ENCODE data around the gene KCNAB2. TPM values are rescaled to one million over a fixed set of nuclear protein-coding genes. Genes with fewer than 3 reads are reported as not detected.
"Not testable (repeated sequence)": the region's sequence is repeated elsewhere in the genome, so short reads cannot be mapped to it uniquely, and the experiment has no call there.

Gene KCNAB2
- total and polyA plus RNA-seq, 2 experiments from 2014 or later: 3.1 to 3.5 TPM

- Histone ChIP-seq H3K4me3 (no peak overlapping the region), H3K4me2 (no peak overlapping the region), H3K36me3 (replicated peaks; ENCODE audit: insufficient read depth, low read depth) (no peaks in the 10 kb centered on the region), H3K9me3 (ENCODE audit: low read depth) (no peaks in the 10 kb centered on the region), H3K79me2 (no peaks in the 10 kb centered on the region), H3K4me1 (ENCODE audit: insufficient read depth) (no peaks in the 10 kb centered on the region), H2AFZ (no peak overlapping the region), H4K20me1 (ENCODE audit: insufficient read depth, poor library complexity, severe bottlenecking) (no peaks in the 10 kb centered on the region), H3K27ac (no peak overlapping the region), H3K27me3 (no peaks in the 10 kb centered on the region), H3K9me2 (replicated peaks; ENCODE audit: insufficient read depth) (no peaks in the 10 kb centered on the region)
- WGBS (ENCODE audit: low lambda C conversion rate, missing lambda C conversion rate): 85% methylated on average over 9 of the region's 9 CpGs
- DNase-seq (ENCODE audit: low spot score): no peak
- TF ChIP-seq EZH2phosphoT487 (IDR thresholded peaks at IDR 0.05; ENCODE audit: low read depth, severe bottlenecking, unreplicated experiment) (no peak), EZH2 (IDR thresholded peaks at IDR 0.05; ENCODE audit: borderline replicate concordance) (no peak)
- TF ChIP-seq, protein P1, sequence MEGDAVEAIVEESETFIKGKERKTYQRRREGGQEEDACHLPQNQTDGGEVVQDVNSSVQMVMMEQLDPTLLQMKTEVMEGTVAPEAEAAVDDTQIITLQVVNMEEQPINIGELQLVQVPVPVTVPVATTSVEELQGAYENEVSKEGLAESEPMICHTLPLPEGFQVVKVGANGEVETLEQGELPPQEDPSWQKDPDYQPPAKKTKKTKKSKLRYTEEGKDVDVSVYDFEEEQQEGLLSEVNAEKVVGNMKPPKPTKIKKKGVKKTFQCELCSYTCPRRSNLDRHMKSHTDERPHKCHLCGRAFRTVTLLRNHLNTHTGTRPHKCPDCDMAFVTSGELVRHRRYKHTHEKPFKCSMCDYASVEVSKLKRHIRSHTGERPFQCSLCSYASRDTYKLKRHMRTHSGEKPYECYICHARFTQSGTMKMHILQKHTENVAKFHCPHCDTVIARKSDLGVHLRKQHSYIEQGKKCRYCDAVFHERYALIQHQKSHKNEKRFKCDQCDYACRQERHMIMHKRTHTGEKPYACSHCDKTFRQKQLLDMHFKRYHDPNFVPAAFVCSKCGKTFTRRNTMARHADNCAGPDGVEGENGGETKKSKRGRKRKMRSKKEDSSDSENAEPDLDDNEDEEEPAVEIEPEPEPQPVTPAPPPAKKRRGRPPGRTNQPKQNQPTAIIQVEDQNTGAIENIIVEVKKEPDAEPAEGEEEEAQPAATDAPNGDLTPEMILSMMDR (IDR thresholded peaks at IDR 0.05; ENCODE audit: poor library complexity): no peak
Observed at GRCh38 chr1:6057170-6057845, 11.6 kb downstream of the KCNAB2 start.

DNA sequence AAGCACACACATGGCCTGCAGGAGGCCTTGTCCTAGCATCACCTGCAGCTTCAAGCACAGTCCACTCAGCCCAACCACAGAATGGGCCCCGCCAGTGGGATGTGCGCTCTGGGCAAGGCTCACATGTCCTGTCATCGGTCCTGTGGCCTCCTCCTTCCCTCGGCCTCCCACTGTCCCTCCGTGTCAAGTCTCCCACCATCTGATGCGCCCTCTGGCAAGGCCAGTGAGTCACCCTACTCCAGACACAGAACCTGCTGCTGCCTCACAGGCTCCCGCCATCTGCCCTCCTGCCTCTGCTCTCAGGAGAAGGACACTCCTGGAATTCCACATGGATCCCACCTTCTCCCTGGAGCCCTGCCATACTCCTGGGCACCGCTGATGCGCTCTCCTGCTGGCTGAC lies 14.2 kb downstream of the KCNAB2 start:
- no peaks in the 10 kb centered on the region for H3K9me2 ChIP-seq (replicated peaks; ENCODE audit: insufficient read depth)
- H3K27ac ChIP-seq: no peak overlapping the region
- H3K4me1 ChIP-seq (ENCODE audit: insufficient read depth): no peaks in the 10 kb centered on the region
- H4K20me1 ChIP-seq (ENCODE audit: insufficient read depth, poor library complexity, severe bottlenecking): no peaks in the 10 kb centered on the region
- WGBS (ENCODE audit: low lambda C conversion rate, missing lambda C conversion rate): 89% methylated on average over 9 of the region's 9 CpGs
- H3K27me3 ChIP-seq: no peaks in the 10 kb centered on the region
- H3K9me3 ChIP-seq (ENCODE audit: low read depth): no peaks in the 10 kb centered on the region
- TF ChIP-seq EZH2phosphoT487 (IDR thresholded peaks at IDR 0.05; ENCODE audit: low read depth, severe bottlenecking, unreplicated experiment) (no peak), EZH2 (IDR thresholded peaks at IDR 0.05; ENCODE audit: borderline replicate concordance) (no peak)
- TF ChIP-seq, protein P1 (IDR thresholded peaks at IDR 0.05; ENCODE audit: poor library complexity): no peak
- no peak overlapping the region for H3K4me3 ChIP-seq
- DNase-seq (ENCODE audit: low spot score): no peak
- H3K36me3 ChIP-seq (replicated peaks; ENCODE audit: insufficient read depth, low read depth): no peaks in the 10 kb centered on the region
- H3K4me2 ChIP-seq: no peak overlapping the region
- H3K79me2 ChIP-seq: no peaks in the 10 kb centered on the region
- no peak overlapping the region for H2AFZ ChIP-seq

DNA sequence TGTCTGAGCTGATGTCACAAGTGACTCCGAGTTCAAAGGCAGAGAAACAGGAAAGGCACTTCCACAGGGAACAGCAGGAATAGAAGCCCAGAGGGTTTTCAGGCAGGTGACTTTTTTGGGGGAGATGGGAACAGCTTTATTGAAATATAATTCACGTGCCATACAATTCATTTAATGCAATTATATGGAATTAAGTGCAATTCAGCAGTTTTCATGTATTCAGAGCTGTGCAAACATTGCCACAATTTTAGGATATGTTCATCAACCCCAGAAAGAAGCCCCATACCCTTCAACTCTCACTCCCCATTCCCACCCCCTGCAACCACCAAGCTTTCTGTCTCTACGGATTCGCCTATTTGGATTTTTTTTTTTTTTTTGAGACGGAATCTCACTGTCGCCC lies 17.0 kb downstream of the KCNAB2 start:
- Histone ChIP-seq H3K79me2 (no peaks in the 10 kb centered on the region), H3K36me3 (replicated peaks; ENCODE audit: insufficient read depth, low read depth) (no peaks in the 10 kb centered on the region), H3K4me1 (ENCODE audit: insufficient read depth) (no peaks in the 10 kb centered on the region), H3K27me3 (no peaks in the 10 kb centered on the region), H4K20me1 (ENCODE audit: insufficient read depth, poor library complexity, severe bottlenecking) (no peaks in the 10 kb centered on the region), H3K27ac (no peak overlapping the region), H3K9me2 (replicated peaks; ENCODE audit: insufficient read depth) (no peaks in the 10 kb centered on the region), H3K4me3 (no peak overlapping the region), H2AFZ (no peak overlapping the region), H3K4me2 (no peak overlapping the region), H3K9me3 (ENCODE audit: low read depth) (no peaks in the 10 kb centered on the region)
- DNase-seq (ENCODE audit: low spot score): no peak
- no peak for TF ChIP-seq EZH2phosphoT487 (IDR thresholded peaks at IDR 0.05; ENCODE audit: low read depth, severe bottlenecking, unreplicated experiment)
- no peak for TF ChIP-seq EZH2 (IDR thresholded peaks at IDR 0.05; ENCODE audit: borderline replicate concordance)
- TF ChIP-seq, protein P1 (IDR thresholded peaks at IDR 0.05; ENCODE audit: poor library complexity): no peak
- WGBS (ENCODE audit: low lambda C conversion rate, missing lambda C conversion rate): 95% methylated on average over 6 of the region's 6 CpGs

DNA sequence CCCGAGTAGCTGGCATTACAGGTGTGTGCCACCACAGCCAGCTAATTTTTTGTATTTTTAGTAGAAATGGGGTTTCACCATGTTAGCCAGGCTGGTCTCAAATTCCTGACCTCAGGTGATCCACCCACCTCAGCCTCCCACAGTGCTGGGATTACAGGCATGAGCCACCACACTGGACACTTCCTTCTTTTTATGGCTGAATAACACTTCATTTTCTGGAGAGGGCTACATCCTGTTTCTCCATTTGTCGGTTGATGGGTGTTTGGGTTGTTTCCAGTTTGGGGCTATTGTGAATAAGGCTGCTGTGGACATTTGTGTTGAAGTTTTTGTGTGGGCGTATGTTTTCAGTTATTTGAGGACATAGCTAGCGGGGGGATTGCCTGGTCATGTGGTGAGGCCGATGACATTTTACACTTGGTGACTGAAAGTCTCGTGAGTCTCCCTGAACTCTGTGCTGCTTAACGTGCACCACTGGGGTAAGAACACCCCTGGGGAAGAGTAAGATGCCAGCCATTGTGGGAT lies 17.9 kb downstream of the KCNAB2 start:
- H3K27me3 ChIP-seq; H3K36me3 ChIP-seq (replicated peaks; ENCODE audit: insufficient read depth, low read depth); H3K4me3 ChIP-seq; H4K20me1 ChIP-seq (ENCODE audit: insufficient read depth, poor library complexity, severe bottlenecking); H3K27ac ChIP-seq; H3K4me1 ChIP-seq (ENCODE audit: insufficient read depth); H3K4me2 ChIP-seq; H3K9me3 ChIP-seq (ENCODE audit: low read depth); H2AFZ ChIP-seq; H3K79me2 ChIP-seq; DNase-seq (ENCODE audit: low spot score); H3K9me2 ChIP-seq (replicated peaks; ENCODE audit: insufficient read depth): not testable (repeated sequence)
- 92% methylated on average over 7 of the region's 7 CpGs for WGBS (ENCODE audit: low lambda C conversion rate, missing lambda C conversion rate)

Data from hepatocyte (in vitro differentiated cells).